PC-9 (cell line): Measurements from ENCODE around the gene C6orf141. TPM values are rescaled to one million over a fixed set of nuclear protein-coding genes. Genes with fewer than 3 reads are reported as not detected.

Experiments
- BruUV-seq: library from RNA; stranded (reverse); fragments of 400-500 nt; replicated peaks from 2 replicates; lab custom pipeline; 2021; lab: Mats Ljungman, UMichigan
- CTCF ChIA-PET: fragments of 300-600 bp; sonication (Branson Sonifier 250); formaldehyde crosslinking; loops from one replicate; lab custom pipeline; 2022; ENCODE audit warnings: antibody characterized with exemption; lab: Charles Lee
- POLR2A ChIA-PET: fragments of 300-600 bp; sonication (Branson Sonifier 250); formaldehyde crosslinking; loops from one replicate; lab custom pipeline; 2022; ENCODE audit warnings: antibody characterized with exemption; ENCODE audit not compliant: unreplicated experiment; lab: Charles Lee
- DNase-seq, 2 experiments: peaks; one replicate each; pipeline versions ENCODE4 v3.0.0 to v3.0.0-alpha.2; 2015 to 2022; ENCODE audit warnings: mixed read lengths in 1 of 2
- H2AFZ ChIP-seq: fragments of 200-600 bp; sonication (generic); 2 replicates; pipeline ENCODE4 v1.8.1; 2017; ENCODE audit warnings: antibody characterized with exemption
- H3F3A ChIP-seq: fragments of 200-600 bp; sonication (generic); 2 replicates; pipeline ENCODE4 v1.8.1; 2017; ENCODE audit warnings: antibody characterized with exemption, mild to moderate bottlenecking, low read depth; ENCODE audit not compliant: insufficient read depth
- H3K27ac ChIP-seq: fragments of 200-600 bp; sonication (generic); 2 replicates; pipeline ENCODE4 v1.6.1; 2016; ENCODE audit warnings: mixed run types
- H3K27me3 ChIP-seq: fragments of 200-600 bp; sonication (generic); 2 replicates; pipeline ENCODE4 v1.6.1; 2016; ENCODE audit warnings: low read depth, mixed run types; ENCODE audit not compliant: insufficient read depth
- H3K36me3 ChIP-seq: fragments of 200-600 bp; sonication (generic); 2 replicates; pipeline ENCODE4 v1.6.1; 2016; ENCODE audit warnings: low read depth, mixed run types
- H3K4me1 ChIP-seq: fragments of 200-600 bp; sonication (generic); replicated peaks from 2 replicates; pipeline ENCODE4 v1.6.1; 2016; ENCODE audit warnings: mixed run types; ENCODE audit not compliant: insufficient read depth
- H3K4me2 ChIP-seq: fragments of 200-600 bp; sonication (generic); 2 replicates; pipeline ENCODE4 v1.6.1; 2017; ENCODE audit warnings: mixed run types
- H3K4me3 ChIP-seq: fragments of 200-600 bp; sonication (generic); 2 replicates; pipeline ENCODE4 v1.6.1; 2016; ENCODE audit warnings: mixed run types
- H3K79me2 ChIP-seq: fragments of 200-600 bp; sonication (generic); 2 replicates; pipeline ENCODE4 v1.6.1; 2017; ENCODE audit warnings: low read depth, mixed run types
- H3K9me2 ChIP-seq: fragments of 200-600 bp; sonication (generic); 2 replicates; pipeline ENCODE4 v1.8.1; 2017; ENCODE audit warnings: mild to moderate bottlenecking; ENCODE audit not compliant: insufficient read depth
- H3K9me3 ChIP-seq: fragments of 200-600 bp; sonication (generic); 2 replicates; pipeline ENCODE4 v1.8.1; 2016; ENCODE audit warnings: low read depth; ENCODE audit not compliant: insufficient read depth
- H4K20me1 ChIP-seq: fragments of 200-600 bp; sonication (generic); 2 replicates; pipeline ENCODE4 v1.8.1; 2017; ENCODE audit not compliant: insufficient read depth
- EZH2 ChIP-seq: fragments of 200-600 bp; sonication (generic); IDR thresholded peaks from 2 replicates; pipeline ENCODE4 v1.8.0; 2017; ENCODE audit warnings: antibody characterized with exemption, low read depth
- intact Hi-C: fragments of 100-400 bp; cut with micrococcal nuclease; formaldehyde crosslinking; loops from one replicate; pipeline ENCODE4 v1.10.0; 2022; ENCODE audit not compliant: unreplicated experiment
- total RNA-seq: library from RNA; stranded (reverse); gene quantifications from 2 replicates; pipeline ENCODE4 v1.2.3, GENCODE V29; 2021
- TF ChIP-seq, protein P1 (sequence below): fragments of 200-600 bp; sonication (generic); conservative IDR thresholded peaks from 2 replicates; pipeline ENCODE4 v1.6.1; 2017; ENCODE audit warnings: mixed run types, antibody characterized with exemption, mild to moderate bottlenecking, moderate library complexity

Gene C6orf141
- total RNA-seq, 1 experiment from 2014 or later: 21.9 TPM

DNA sequence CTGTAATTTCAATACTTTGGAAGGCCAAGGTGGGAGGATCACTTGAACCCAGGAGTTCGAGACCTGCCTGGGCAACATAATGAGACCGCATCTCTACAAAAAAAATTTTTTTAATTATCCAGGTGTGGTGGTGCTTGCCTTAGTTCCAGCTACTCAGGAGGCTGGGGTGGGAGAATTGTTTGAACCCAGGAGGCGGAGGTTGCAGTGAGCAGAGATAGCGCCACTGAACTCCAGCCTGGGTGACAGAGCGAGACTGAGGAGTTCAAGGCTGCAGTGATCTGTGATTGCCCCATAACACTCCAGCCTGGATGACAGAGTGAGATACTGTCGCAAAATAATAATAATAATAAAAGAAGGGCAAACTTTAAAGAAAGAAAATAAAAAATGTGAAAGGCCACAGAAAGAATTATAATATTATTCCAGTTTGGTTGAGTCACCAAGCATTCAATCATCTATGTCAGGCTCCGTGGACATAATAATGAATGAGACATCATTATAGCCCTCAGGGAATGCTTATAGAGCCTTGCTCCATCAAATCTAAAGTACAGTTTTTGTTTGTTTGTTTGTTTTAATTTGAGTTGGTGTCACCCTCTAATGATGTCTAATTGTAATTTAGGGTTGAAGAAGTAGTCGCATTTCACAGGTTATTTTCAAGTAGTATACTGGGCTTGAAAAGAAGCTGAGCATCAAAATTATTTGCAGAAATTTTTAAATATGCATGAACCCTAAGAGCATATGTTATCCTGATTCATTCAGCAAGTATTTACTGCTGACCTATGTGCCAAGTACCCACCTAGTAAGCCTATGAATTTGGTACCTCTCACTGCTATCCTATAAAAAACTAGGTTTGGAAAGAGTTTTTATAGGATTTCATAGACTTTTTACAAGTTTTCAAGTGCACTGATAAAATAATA is 35.6 kb upstream of the C6orf141 start:
- TF ChIP-seq, protein P1, sequence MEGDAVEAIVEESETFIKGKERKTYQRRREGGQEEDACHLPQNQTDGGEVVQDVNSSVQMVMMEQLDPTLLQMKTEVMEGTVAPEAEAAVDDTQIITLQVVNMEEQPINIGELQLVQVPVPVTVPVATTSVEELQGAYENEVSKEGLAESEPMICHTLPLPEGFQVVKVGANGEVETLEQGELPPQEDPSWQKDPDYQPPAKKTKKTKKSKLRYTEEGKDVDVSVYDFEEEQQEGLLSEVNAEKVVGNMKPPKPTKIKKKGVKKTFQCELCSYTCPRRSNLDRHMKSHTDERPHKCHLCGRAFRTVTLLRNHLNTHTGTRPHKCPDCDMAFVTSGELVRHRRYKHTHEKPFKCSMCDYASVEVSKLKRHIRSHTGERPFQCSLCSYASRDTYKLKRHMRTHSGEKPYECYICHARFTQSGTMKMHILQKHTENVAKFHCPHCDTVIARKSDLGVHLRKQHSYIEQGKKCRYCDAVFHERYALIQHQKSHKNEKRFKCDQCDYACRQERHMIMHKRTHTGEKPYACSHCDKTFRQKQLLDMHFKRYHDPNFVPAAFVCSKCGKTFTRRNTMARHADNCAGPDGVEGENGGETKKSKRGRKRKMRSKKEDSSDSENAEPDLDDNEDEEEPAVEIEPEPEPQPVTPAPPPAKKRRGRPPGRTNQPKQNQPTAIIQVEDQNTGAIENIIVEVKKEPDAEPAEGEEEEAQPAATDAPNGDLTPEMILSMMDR: no peak
- TF ChIP-seq EZH2: no peak
- Histone ChIP-seq H4K20me1 (no peaks in the 10 kb centered on the region), H3K79me2 (no peaks in the 10 kb centered on the region), H3K4me2 (no peak overlapping the region), H3K36me3 (no peaks in the 10 kb centered on the region), H3K27ac (no peak overlapping the region), H2AFZ (no peak overlapping the region), H3K9me3 (no peaks in the 10 kb centered on the region; the same call in 1 of the 2 replicates), H3K4me1 (no peaks in the 10 kb centered on the region), H3F3A (no peaks in the 10 kb centered on the region), H3K9me2 (no peaks in the 10 kb centered on the region), H3K4me3 (no peak overlapping the region), H3K27me3 (no peaks in the 10 kb centered on the region)
- CTCF ChIA-PET: no interaction called here
- POLR2A ChIA-PET: no interaction called here
- intact Hi-C loops: no loop called here
- DNase-seq: no peak
- BruUV-seq: no TSS peak

DNA sequence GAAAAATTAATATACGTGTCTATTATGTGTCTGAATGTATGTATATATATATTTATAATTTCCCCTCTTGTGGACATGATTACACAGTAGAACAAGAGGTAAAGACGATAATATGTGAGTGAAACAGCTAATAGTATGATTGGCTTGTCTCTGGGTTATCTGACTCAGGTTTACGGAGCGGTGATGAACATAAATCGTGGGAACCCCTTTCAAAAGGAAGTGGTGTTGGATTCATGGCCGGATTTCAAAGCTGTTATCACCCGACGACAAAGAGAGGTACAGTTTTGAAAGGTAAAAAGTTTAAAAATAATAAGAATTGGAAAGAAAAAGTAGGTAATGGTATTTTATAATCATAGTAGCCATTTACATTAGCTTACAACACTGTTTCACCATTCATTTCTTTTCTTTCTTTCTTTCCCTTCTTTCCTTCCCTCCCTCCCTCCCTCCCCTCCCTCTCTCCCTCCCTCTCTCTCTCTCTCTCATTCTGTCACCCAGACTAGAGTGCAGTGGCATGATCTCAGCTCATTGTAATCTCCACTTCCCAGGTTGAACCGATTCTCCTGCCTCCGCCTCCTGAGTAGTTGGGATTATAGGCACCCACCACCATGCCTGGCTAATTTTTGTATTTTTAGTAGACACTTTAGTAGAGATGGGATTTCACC is 34.9 kb upstream of the C6orf141 start:
- H3K4me2 ChIP-seq: no peak overlapping the region
- intact Hi-C loops: no loop called here
- no peaks in the 10 kb centered on the region; the same call in 1 of the 2 replicates for H3K9me3 ChIP-seq
- H3K79me2 ChIP-seq: no peaks in the 10 kb centered on the region
- H3K27me3 ChIP-seq: no peaks in the 10 kb centered on the region
- no peaks in the 10 kb centered on the region for H3K9me2 ChIP-seq
- H3F3A ChIP-seq: no peaks in the 10 kb centered on the region
- H3K4me1 ChIP-seq: no peaks in the 10 kb centered on the region
- H2AFZ ChIP-seq: peak overlapping the region; percentile 58
- no peak overlapping the region for H3K27ac ChIP-seq
- ChIA-PET POLR2A (no interaction called here), CTCF (no interaction called here)
- no peaks in the 10 kb centered on the region for H4K20me1 ChIP-seq
- no TSS peak for BruUV-seq
- no peak for DNase-seq
- no peak overlapping the region for H3K4me3 ChIP-seq
- no peaks in the 10 kb centered on the region for H3K36me3 ChIP-seq
- TF ChIP-seq EZH2: no peak
- TF ChIP-seq, protein P1: no peak

DNA sequence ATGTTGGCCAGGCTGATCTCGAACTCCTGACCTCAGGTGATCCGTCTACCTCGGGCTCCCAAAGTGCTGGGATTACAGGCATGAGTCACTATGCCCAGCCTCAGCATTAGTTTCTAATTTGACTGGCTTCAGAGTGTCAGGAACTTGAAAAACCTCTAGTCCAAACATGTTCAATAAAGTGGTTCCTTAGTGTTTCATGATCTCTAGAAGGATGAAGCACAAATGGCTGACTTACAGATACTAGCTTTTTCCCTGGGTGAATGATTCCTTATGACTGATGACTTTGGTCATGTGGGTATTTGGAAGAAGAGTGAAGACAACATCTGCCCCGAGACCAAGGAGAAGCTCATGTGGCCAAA is 34.3 kb upstream of the C6orf141 start:
- POLR2A ChIA-PET: no interaction called here
- CTCF ChIA-PET: no interaction called here
- DNase-seq: no peak

More for the DNA sequence above, 34.3 kb upstream of the C6orf141 start:
- no peaks in the 10 kb centered on the region for H4K20me1 ChIP-seq
- H3K9me3 ChIP-seq: no peaks in the 10 kb centered on the region; the same call in 1 of the 2 replicates
- BruUV-seq: no TSS peak
- peak overlapping the region; percentile 58 for H2AFZ ChIP-seq
- no peak overlapping the region for H3K4me2 ChIP-seq
- no peaks in the 10 kb centered on the region for H3K36me3 ChIP-seq
- no peaks in the 10 kb centered on the region for H3K27me3 ChIP-seq
- H3K27ac ChIP-seq: no peak overlapping the region
- no peaks in the 10 kb centered on the region for H3K79me2 ChIP-seq
- no peaks in the 10 kb centered on the region for H3F3A ChIP-seq
- H3K4me3 ChIP-seq: no peak overlapping the region
- H3K9me2 ChIP-seq: no peaks in the 10 kb centered on the region
- intact Hi-C loops: no loop called here
- H3K4me1 ChIP-seq: no peaks in the 10 kb centered on the region
- TF ChIP-seq EZH2: no peak
